Astrocyte (in vitro differentiated cells and primary cell): ENCODE data around the gene IL2RA. TPM values are rescaled to one million over a fixed set of nuclear protein-coding genes. Genes with fewer than 3 reads are reported as not detected.
A peak's percentile ranks its signal among the peaks of the same experiment; 100 is the strongest.
"Not testable (repeated sequence)": the region's sequence is repeated elsewhere in the genome, so short reads cannot be mapped to it uniquely, and the experiment has no call there.

Experiments used
- DNase-seq: peaks from one replicate; pipeline ENCODE4 v3.0.0-alpha.2; 2010; ENCODE audit warnings: low read depth
- FAIRE-seq: peaks from 2 replicates; lab custom pipeline; 2011; peaks lifted over from hg19 to GRCh38; lab: Jason Lieb, UNC
- H2AFZ ChIP-seq: 2 replicates; pipeline ENCODE4 v1.6.0; 2012; ENCODE audit warnings: low read depth, low read length, inconsistent platforms
- H3K27ac ChIP-seq: 2 replicates; pipeline ENCODE4 v1.5.1; 2011; ENCODE audit warnings: low read depth, low read length, inconsistent platforms
- H3K27me3 ChIP-seq: 2 replicates; pipeline ENCODE4 v1.6.0; 2011; ENCODE audit warnings: low read length, inconsistent platforms; ENCODE audit not compliant: insufficient read depth
- H3K36me3 ChIP-seq: 2 replicates; pipeline ENCODE4 v1.5.1; 2011; ENCODE audit warnings: low read length, inconsistent platforms; ENCODE audit not compliant: insufficient read depth
- H3K4me1 ChIP-seq: 2 replicates; pipeline ENCODE4 v1.5.1; 2011; ENCODE audit warnings: low read length, inconsistent platforms; ENCODE audit not compliant: insufficient read depth
- H3K4me2 ChIP-seq: 2 replicates; pipeline ENCODE4 v1.6.0; 2012; ENCODE audit warnings: low read length, inconsistent platforms
- H3K4me3 ChIP-seq: 2 replicates; pipeline ENCODE4 v1.5.1; 2011; ENCODE audit warnings: low read depth, mild to moderate bottlenecking, low read length, inconsistent platforms; ENCODE audit not compliant: insufficient read depth
- H3K79me2 ChIP-seq: 2 replicates; pipeline ENCODE4 v1.6.0; 2012; ENCODE audit warnings: mild to moderate bottlenecking, low read length, inconsistent platforms; ENCODE audit not compliant: insufficient read depth
- H3K9ac ChIP-seq: 2 replicates; pipeline ENCODE4 v1.6.0; 2012; ENCODE audit warnings: mild to moderate bottlenecking, low read length, inconsistent platforms
- H3K9me3 ChIP-seq: 2 replicates; pipeline ENCODE4 v1.5.1; 2012; ENCODE audit warnings: low read depth, mild to moderate bottlenecking, low read length, inconsistent platforms; ENCODE audit not compliant: insufficient read depth
- H4K20me1 ChIP-seq: 2 replicates; pipeline ENCODE4 v1.6.0; 2012; ENCODE audit warnings: low read length, inconsistent platforms; ENCODE audit not compliant: insufficient read depth
- H3K27ac Mint-ChIP-seq: one replicate; pipeline ENCODE4 v1.8.0; 2021; ENCODE audit warnings: mild to moderate bottlenecking, mixed read lengths; ENCODE audit not compliant: unreplicated experiment
- H3K27me3 Mint-ChIP-seq: one replicate; pipeline ENCODE4 v1.8.0; 2021; ENCODE audit warnings: low read depth, mixed read lengths; ENCODE audit not compliant: unreplicated experiment
- H3K36me3 Mint-ChIP-seq: one replicate; pipeline ENCODE4 v1.8.0; 2021; ENCODE audit warnings: low read depth, mixed read lengths; ENCODE audit not compliant: unreplicated experiment
- H3K4me1 Mint-ChIP-seq: one replicate; pipeline ENCODE4 v1.8.0; 2021; ENCODE audit warnings: low read depth, mixed read lengths; ENCODE audit not compliant: unreplicated experiment
- H3K4me3 Mint-ChIP-seq: one replicate; pipeline ENCODE4 v1.8.0; 2021; ENCODE audit warnings: mild to moderate bottlenecking, moderate library complexity, mixed read lengths; ENCODE audit not compliant: unreplicated experiment
- H3K9me3 Mint-ChIP-seq: one replicate; pipeline ENCODE4 v1.8.0; 2021; ENCODE audit warnings: mild to moderate bottlenecking, mixed read lengths; ENCODE audit not compliant: unreplicated experiment
- CTCF ChIP-seq: IDR thresholded peaks from 2 replicates; pipeline ENCODE4 v1.5.1; 2011; ENCODE audit warnings: low read depth, mild to moderate bottlenecking, inconsistent platforms, low read length, moderate library complexity; ENCODE audit not compliant: insufficient read depth
- EZH2 ChIP-seq: IDR thresholded peaks from 2 replicates; pipeline ENCODE4 v1.6.1; 2012; ENCODE audit warnings: mild to moderate bottlenecking, low read length, inconsistent platforms; ENCODE audit not compliant: insufficient read depth
- total RNA-seq: library from RNA; stranded (reverse); gene quantifications from 2 replicates; pipeline ENCODE4 v1.2.1, GENCODE V29; 2021

The IL2RA gene
- total RNA-seq, 1 donor from 2014 or later, result not detected

DNA sequence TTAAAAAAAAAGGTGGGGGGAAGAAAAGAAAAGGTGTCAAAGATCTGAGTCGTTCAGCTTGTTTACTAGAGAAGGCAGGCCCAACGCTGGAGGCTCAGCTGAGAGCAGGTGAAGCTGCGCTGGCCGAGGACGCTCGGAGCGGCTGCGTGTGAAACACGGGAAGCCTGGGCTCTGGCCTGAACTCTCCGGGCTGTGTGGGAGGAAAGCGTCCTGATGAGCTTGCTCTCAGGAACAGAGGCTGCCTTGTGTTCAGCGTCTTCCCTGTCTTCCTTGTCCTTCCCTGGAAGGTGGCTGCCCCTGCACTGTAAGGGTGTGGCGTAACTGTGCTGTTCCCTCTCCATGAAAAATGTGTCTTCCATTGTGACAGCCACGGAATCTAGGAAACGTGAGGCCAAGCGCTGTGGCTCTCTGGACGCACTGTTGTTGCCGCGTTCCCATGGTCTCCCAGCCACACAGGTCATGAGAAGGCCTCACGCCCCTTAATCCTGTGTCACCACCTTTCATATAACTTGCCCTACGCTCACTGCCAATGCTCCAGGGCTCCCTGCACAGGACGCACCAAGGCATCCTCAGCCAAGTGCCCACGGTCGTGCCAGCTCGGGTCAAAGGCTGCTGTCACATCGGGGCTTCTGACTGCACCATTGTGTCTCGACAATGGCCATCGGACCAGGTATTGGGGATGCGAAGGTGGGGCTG lies 100.6 kb downstream of the IL2RA start:
- no peaks in the 10 kb centered on the region for H3K9me3 ChIP-seq
- no peak for FAIRE-seq
- no peak for DNase-seq
- no peak overlapping the region for H3K4me3 ChIP-seq
- H4K20me1 ChIP-seq, result no peaks in the 10 kb centered on the region
- Mint-ChIP-seq H3K4me1 (peaks cover 2% of the 10 kb centered on the region), H3K4me3 (no peak overlapping the region), H3K27ac (peak overlapping the region; percentile 47), H3K36me3 (peaks cover 4% of the 10 kb centered on the region), H3K27me3 (peaks cover 19% of the 10 kb centered on the region), H3K9me3 (peaks cover 2% of the 10 kb centered on the region)
- no peak overlapping the region for H3K4me2 ChIP-seq
- no peak overlapping the region for H2AFZ ChIP-seq
- no peaks in the 10 kb centered on the region for H3K79me2 ChIP-seq
- H3K36me3 ChIP-seq, result no peaks in the 10 kb centered on the region
- H3K4me1 ChIP-seq, result peaks cover 11% of the 10 kb centered on the region
- no peak for TF ChIP-seq EZH2
- TF ChIP-seq CTCF, result no peak
- no peak overlapping the region for H3K27ac ChIP-seq
- no peaks in the 10 kb centered on the region for H3K27me3 ChIP-seq
- no peak overlapping the region for H3K9ac ChIP-seq

GRCh38 chr10:5960973-5961275 lies 101.2 kb downstream of the IL2RA start:
- DNase-seq, H3K9ac ChIP-seq, FAIRE-seq, H4K20me1 ChIP-seq, H3K27ac ChIP-seq, H3K4me3 ChIP-seq, H3K79me2 ChIP-seq, H3K9me3 Mint-ChIP-seq, H3K9me3 ChIP-seq, H3K4me3 Mint-ChIP-seq, H3K4me2 ChIP-seq, H3K27ac Mint-ChIP-seq, H3K36me3 ChIP-seq, H3K36me3 Mint-ChIP-seq, H2AFZ ChIP-seq, H3K27me3 ChIP-seq, H3K4me1 Mint-ChIP-seq: not testable (repeated sequence)
- H3K27me3 Mint-ChIP-seq, result peaks cover 16% of the 10 kb centered on the region
- H3K4me1 ChIP-seq, result peaks cover 11% of the 10 kb centered on the region

Other genes with a start within 250 kb of the IL2RA start
- gene GDI2, start 248.9 kb downstream of the IL2RA start, total RNA-seq, result 267 and 280 TPM in 2 replicates
- 4.9 TPM in 2 replicates for gene ANKRD16, start 172.5 kb downstream of the IL2RA start, total RNA-seq
- 71.5 and 73.3 TPM in 2 replicates for gene FBH1, start 172.1 kb downstream of the IL2RA start, total RNA-seq
- gene IL15RA, start 84.8 kb downstream of the IL2RA start, total RNA-seq, result 2.9 and 3.1 TPM in 2 replicates
- gene RBM17, start 26.7 kb upstream of the IL2RA start, total RNA-seq, result 69.7 and 71.3 TPM in 2 replicates
- gene PFKFB3, start 140.6 kb upstream of the IL2RA start, total RNA-seq, result 52.4 and 53.4 TPM in 2 replicates